ENCODE measurements around the gene GNAQ.

DNA sequence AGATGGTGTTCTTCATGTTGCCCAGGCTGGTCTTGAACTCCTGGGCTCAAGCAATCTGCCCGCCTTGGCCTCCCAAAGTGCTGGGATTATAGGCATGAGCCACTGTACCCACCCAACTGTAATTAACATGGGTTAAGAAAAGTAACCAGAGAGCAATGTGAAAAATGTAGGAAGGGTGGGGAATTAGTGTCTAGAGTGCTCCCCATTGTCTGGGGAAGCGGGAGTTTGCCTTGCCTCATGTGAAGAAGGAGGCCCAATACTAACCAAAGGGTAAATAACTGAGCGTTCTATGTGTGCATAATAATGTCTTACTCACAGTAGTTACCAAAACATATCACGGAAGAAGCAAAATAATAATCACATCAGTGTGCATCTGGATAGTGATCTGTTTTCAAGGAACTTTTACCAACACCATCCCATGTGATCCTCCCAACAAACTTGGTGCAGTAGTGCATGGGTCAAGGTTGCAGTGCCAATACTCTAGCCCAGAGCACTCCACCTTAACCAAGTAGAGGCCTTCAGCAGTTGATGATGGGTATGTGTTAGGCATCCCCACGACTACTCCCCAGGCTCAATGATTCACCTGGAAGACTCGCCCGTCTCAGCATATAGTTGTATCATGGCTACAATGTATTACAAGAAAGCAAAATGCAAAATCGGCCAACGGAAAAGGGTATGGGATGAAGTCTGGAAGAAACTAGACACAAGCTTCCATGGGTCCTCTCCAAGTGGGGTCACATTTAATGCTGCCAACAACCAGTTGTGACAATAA lies 26.2 kb downstream of the GNAQ start:
- TF ChIP-seq, protein P1, sequence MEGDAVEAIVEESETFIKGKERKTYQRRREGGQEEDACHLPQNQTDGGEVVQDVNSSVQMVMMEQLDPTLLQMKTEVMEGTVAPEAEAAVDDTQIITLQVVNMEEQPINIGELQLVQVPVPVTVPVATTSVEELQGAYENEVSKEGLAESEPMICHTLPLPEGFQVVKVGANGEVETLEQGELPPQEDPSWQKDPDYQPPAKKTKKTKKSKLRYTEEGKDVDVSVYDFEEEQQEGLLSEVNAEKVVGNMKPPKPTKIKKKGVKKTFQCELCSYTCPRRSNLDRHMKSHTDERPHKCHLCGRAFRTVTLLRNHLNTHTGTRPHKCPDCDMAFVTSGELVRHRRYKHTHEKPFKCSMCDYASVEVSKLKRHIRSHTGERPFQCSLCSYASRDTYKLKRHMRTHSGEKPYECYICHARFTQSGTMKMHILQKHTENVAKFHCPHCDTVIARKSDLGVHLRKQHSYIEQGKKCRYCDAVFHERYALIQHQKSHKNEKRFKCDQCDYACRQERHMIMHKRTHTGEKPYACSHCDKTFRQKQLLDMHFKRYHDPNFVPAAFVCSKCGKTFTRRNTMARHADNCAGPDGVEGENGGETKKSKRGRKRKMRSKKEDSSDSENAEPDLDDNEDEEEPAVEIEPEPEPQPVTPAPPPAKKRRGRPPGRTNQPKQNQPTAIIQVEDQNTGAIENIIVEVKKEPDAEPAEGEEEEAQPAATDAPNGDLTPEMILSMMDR (conservative IDR thresholded peaks at IDR 0.05 in 1 of 2, IDR thresholded peaks at IDR 0.05 in 1 of 2; ENCODE audit: low read depth in 1 of 2, low read length in 2 of 2), result no peak
- TF ChIP-seq EZH2 (IDR thresholded peaks at IDR 0.05; ENCODE audit: low read length, missing control alignments), result no peak

Measured in fibroblast of lung (primary cell).